DMS153 treated with DMSO at 0.1 percent for 48 hours (cell line): Measurements from ENCODE around the gene STEAP2.
"Not testable (repeated sequence)": the region's sequence is repeated elsewhere in the genome, so short reads cannot be mapped to it uniquely, and the experiment has no call there.

Experiments
- DNase-seq: peaks from one replicate; lab custom pipeline; 2025; ENCODE audit not compliant: unreplicated experiment; lab: John Stamatoyannopoulos, UW

Gene STEAP2

DNA sequence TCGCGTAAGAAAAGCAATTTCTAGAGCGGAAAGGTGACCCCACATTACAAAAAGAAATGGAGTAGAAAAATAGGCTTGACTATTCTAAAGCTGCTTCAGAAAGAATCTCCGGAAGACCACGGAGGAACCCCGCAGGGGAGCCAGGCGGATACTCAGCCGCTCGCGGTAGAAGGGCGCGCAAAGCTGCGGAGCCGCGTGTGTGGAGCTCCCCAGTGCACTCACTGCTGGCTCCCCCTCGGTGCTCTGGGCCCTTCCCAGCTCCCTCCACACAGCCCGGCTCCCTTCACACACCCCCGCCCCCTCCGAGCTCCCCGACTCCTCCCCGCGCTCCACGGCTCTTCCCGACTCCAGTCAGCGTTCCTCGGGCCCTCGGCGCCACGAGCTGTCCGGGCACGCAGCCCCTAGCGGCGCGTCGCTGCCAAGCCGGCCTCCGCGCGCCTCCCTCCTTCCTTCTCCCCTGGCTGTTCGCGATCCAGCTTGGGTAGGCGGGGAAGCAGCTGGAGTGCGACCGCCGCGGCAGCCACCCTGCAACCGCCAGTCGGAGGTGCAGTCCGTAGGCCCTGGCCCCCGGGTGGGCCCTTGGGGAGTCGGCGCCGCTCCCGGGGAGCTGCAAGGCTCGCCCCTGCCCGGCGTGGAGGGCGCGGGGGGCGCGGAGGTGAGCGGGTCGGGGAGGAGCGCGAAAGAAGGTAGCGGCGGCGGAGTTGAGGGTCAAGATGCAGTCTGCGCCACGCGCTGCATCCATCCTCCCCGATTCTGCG lies at the start of gene STEAP2:
TSS of gene STEAP2 (plus strand) at position 350 of the 758 bp plus-strand sequence. CDS start 13,343 bp downstream, outside the sequence.
- DNase-seq, result peak; percentile 36

DNA sequence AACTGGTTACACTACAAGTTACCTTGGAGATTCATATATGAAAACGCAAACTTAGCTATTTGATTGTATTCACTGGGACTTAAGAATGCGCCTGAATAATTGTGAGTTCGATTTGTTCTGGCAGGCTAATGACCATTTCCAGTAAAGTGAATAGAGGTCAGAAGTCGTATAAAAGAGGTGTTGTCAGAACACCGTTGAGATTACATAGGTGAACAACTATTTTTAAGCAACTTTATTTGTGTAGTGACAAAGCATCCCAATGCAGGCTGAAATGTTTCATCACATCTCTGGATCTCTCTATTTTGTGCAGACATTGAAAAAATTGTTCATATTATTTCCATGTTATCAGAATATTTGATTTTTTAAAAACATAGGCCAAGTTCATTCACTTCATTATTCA lies 48.0 kb upstream of the STEAP2 start:
- no peak for DNase-seq

DNA sequence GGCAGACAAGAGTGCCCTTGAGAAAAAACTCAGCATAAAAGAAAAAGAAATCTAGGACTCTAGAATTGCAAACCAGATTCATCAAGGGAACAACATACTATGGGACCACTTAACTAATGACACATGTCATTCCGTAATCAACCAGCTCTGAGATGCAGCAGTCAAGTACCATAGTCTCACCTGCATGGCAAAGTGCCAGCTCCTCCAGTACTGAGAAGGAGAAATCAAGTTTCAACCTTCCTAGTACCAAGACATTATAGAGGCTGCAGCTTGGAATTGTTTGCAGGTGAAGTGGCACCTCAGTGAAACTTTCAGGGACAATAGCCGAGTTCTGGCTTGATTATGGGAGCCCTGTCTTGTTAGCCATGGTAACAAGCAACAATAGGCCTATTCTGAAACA lies 45.8 kb upstream of the STEAP2 start:
- no peak for DNase-seq

DNA sequence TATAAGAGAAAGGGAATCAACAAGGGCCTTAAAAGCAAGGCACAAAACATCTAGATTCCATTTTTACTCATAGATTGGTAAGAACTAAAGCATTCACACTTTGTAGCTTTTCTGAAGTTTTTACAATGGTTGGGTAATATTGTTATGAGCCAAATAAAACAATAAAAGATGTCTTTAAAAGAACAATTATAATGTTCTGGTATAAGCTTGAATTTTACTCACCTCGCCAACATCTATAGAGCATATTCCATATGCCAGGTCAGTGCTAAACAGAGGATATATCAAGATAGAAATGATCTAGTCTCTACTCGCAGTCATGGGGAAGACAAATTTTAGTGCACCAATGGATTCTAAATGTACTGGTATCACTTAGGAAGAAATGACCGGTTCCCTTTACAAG lies 45.4 kb upstream of the STEAP2 start:
- DNase-seq, result no peak

DNA sequence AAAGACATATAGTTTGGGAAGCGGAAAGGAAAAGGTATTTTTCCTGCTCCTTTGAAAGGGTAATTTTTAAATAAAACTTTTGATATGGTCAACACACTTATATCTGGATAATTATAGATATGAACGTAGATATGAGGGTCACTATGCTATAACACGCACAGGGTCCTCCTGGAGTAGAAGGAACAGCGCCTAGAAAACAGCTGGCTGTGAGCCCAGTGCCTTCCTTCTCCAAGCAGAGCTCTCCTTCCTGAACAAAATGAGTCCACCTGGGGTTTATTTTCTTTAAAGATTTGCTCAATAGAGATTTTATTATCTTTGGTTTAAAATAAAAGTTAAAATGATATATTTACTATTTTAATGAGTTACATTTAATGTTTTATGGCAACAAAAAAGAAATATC lies 44.2 kb upstream of the STEAP2 start:
- DNase-seq, result no peak

DNA sequence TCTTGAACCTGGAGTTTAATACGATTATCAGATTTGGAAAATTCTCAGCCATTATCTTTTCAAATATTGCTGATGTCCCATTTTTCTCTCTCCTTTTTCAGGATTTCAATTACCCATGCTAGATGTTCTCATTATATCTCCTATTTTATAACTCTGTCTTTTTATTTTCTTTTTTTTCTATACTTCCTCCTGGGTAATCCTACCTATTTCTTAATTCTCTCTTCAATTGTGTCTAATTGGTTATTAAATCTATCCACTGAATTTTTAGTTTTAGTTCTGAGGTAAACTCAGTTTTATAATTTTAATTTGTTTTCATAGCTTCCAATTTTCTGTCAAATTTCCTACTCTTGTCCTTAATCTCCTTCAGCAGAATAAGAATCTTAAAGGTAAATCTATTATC lies 41.6 kb upstream of the STEAP2 start:
- DNase-seq, result no peak

DNA sequence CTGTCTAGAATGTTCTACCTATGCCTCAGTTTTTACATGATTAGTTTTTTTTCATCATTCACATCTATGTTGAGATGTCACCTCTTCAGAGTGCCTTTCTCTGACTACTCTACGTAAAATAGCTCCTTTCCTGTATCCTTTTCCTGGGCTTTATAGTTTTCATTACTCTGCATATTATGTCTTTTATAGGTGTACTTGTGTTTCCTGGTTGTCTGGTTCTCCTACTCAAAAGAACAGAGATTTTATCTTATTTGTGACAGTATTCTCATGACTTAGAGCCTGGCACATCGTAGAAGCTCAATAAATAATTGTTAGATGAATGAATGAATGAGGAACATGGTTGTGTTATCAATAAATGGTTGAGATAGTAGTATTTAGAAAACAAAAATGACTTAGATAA lies 39.4 kb upstream of the STEAP2 start:
- no peak for DNase-seq

DNA sequence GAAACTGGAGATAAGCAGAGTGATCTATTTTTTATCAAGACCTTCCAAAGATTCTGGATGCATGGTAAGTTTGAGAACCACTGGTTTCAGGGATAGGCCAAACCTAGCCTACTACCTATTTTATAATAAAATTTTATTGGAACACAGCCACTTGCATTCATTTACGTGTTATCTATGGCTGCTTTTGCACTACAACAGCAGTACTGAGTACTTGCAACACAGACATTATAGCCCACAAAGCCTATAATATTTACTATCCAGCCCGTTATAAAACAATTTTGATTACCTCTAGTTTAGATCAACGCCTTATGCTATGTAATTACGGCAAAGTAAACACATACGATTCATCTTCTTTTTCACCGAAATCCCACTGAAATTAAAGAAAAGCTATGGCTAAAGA lies 38.9 kb upstream of the STEAP2 start:
- no peak for DNase-seq

DNA sequence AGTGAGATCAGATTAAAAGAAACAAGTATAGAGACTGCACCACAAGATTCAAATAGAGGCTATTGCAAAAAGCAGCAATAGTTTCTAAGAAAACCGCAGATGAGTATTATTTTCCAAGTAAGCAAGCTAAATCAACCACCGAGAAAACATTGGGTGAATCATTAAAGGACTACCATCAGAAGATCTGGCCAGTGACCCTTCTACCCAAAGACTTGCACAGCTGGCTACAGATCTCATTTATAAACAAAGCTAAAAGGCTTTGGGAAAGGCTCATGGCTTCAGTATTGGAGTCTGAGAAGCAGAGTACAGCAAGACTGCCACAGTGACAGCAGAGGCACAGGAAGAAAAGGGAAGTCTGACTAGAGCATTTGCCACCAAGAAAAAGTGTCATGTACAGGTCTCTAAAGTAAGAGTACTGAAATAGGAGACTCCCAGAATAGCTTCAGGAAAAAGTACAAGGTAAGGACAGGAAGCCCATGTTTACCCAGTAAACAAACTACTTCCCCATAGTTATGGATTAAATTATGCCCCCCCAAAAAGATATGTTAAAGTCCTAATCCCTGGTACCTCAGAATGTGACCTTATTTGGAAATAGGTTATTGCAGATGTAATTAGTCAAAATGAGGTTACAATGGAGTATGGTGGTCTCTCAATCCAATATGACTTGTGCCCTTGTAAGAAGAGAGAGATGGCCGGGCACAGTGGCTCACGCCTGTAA lies 38.3 kb upstream of the STEAP2 start:
- DNase-seq, result no peak

DNA sequence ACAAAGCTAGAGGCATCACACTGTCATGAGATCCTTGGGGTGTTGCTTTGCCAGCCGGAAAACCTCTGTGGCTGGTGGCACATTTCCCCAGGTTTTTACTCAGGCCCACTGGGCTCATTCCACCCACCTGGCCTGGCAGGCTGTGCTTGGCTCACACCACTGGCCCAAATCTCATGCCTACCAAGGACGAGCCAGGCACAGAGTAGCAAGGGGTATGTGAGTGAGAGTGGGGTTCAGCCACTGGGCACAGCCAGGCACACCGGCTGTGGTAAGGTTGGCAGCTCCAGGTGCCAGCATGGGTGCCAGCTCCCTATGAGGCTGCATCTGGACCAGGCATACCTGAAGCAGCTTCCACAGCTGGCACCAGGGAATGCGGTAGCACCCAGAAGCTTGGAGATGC lies 35.9 kb upstream of the STEAP2 start:
- DNase-seq, result no peak

DNA sequence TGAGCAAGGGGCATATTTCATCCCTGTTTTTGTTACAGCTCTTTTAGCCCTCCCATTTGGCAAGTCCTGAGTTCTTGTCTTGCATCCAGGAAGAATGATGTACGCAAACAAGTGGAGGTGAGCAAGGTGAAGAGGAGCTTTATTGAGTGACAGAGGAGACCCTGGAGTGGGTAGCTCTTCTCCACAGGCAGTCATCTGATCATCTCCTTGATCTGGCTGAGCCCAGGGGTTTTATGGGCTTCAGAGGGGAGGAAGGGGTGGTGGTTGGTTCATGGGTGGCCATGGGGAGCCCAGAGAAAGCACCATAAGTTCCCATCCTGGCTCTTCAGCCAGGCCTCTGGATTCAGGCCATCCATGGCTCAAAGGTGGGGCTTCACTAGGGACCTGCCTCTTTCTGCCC lies 35.3 kb upstream of the STEAP2 start:
- no peak for DNase-seq

DNA sequence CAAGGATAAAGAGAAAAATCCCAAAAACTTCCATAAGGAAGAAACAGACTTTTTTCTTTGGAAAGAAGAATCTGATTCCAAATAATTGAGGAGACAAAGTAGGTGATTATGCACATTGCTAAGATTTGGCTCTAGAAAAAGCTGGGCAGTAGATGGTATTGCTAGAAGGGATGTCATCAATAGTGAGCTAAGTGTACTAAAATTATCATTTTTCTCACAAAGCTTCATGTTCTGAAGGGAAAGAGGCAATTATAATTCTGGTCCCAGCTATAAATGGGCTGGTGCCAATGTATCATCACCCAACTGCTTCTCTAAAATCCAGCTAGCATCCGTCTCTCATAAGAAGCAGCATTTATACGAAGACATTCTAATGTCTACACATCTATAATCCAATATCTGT lies 33.4 kb upstream of the STEAP2 start:
- DNase-seq, result no peak

DNA sequence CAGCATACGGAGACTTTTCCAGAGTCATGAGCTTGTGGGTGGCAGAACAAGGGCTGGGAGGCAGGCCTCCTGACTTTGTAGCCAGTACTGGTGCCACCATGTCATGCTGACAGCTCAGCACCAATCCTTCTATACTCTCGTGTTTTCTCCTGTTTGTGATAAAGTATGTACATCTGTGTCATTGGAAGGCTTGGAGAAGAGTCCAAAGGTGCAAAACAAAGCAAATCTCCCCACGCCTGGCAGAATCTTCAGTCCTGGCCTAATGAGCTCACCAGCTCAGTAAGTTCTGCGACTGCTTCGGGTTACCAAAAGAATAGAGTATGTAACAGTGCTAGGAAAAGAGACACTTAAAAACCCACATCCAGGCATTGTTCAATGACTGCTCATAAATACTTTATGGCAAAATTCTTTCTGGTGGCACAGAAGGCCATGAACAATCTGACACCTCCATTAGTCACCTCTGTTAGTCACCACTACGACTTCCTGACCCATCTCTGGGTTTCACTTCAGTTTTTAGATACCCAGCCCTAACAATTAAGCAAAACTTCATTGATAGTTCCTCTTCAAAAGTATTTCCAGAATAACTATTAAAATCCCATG lies 32.8 kb upstream of the STEAP2 start:
- DNase-seq, result no peak

DNA sequence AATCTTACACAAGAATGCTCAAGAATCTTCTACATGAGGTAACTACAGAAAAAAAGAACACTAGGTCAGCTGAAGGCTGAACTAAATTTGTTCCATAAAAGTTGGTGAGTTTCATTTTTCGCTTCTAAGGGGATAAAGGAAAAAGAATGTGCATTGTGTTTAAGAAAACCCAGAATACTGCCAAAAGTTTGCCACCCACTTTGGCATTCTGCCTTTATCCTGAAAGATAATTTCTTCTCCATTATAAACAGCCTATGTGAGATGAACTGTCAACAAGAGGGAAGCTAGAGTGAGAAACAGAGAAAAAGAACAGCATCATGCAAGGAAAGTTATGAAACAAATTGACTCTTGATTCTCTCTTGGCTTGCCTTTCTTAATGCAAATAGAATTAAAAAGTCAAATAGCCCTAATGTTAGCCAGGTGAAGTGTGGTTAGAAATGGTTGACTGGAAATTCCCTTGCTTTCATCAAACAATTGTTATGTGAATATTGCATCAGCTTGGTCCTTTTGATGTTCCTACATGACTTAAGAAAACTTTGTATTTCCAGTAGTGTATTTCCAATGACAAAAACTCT lies 31.4 kb upstream of the STEAP2 start:
- no peak for DNase-seq

DNA sequence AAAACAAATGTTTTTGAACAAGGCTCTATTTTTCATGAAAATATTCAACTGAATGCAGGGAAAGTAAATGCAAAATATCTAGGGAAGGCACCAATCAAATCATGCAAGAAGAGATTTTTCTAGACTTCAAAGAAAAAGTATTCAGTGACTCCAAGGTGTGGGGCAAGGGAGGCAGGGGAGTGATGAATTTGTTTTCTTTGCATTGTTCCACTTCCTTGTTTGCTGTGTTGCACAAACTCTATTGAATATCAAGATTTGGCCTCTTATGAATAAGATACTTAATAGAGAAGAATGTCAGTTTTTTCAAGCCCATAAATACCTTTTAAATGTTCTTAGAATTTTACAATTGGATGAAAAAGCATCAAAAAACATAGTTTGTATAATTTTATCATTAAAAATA lies 30.9 kb upstream of the STEAP2 start:
- DNase-seq, result no peak

DNA sequence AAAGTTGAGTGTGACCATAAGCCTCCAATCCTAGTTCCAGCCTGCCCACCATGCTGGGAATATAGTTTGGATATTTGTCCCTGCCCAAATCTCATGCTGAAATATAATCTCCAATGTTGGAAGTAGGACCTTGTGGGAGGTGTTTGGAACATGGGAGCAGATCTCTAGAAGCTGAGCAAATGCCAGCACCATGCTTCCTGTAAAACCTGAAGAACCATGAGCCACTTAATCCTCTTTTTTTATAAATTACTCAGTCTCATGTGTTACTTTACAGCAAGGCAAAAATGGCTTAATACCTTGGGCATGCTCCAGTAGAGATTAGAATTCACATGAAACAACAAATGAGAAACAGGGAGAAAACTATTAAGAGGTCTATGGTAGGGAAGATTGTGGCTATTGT lies 30.1 kb upstream of the STEAP2 start:
- no peak for DNase-seq

DNA sequence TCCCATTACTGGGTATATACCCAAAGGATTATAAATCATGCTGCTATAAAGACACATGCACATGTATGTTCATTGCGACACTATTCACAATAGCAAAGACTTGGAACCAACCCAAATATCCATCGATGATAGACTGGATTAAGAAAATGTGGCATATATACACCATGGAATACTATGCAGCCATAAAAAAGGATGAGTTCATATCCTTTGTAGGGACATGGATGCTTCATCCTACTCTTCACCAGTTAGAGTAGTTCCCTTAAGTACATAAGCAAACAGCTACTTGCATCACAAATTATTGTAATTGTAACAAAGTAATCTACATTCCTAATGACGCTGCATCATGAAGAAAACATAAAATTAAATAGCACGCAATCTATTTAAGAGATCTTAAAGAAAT lies 25.2 kb upstream of the STEAP2 start:
- DNase-seq, result not testable (repeated sequence)

DNA sequence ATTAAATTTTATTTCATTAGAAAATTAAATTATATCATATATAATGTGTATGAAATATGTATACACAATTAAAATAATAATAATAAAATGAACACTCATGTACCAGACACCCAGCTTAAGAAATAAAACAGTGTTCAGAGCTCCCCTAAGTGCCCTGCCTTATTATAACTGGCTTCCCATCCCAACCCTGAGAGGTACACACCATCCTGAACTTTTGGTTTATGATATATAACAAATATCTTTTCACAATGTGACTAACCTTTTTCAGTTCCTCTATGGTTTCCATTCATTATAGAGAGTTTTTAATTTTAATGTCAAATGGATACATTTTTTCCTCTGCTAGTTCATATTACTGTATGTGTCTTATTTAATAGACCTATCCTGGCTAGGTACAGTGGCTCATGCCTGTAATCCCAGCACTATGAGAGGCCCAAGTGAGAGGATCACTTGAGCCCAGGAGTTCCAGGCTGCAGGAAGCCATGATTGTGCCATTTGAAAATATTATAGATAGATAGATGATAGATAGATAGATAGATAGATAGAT lies 24.0 kb upstream of the STEAP2 start:
- no peak for DNase-seq

DNA sequence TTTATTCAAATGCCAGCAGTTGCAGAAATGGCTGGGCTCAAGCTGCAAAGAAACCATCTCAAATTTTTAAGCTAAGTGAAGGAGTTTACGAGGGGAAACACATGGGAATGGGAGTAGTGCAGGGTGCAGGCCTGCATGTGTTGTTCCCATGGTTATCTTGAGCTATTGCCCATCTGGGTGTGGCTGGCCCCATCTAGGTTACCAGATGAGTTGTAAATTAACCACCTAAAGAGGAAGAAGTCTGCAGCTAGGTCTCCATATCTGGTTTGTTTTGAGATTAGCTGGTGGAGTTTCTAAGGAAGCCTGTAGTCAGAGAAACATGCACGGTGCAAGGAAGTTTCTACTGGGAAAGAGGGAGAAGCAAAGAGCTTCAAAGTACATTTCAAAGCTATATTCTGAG lies 23.3 kb upstream of the STEAP2 start:
- DNase-seq, result no peak

DNA sequence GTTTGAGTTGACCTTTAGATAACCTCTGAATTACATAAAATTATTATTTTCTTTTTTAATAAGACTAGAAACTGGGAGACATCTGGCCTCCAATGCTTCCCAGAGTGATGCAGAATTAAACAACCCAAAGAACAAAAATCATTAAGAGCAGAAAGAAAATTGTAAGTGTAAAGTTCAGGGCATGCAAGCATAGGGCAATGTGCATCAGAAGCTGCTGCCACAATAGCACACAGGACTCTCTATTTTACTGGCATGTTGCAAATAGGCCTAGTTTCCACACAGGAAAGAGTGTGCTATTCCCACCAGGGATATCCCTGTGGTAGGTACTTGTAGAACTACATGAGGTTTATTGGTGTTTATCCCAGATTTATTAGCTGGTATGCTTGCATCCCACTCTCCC lies 20.5 kb upstream of the STEAP2 start:
- DNase-seq, result no peak

DNA sequence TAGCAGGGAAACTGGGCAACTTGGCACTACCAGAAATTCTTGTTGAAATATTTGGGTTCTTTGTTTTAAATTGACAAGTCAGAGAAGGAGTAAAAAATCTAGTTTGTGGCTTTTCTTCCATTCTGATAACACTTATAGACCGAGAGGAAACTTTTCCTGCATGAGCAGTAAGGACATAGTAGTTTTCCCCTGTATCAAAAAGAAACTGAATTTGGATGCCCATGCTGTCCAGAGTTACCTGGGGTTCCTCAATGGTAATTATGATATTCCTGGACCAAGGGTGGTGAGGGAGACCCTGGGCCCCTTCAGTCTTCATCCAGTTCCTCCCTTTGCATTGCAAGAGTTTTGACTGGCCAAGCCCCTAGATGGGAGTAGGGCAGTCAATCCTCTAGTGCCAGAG lies 19.9 kb upstream of the STEAP2 start:
- no peak for DNase-seq
